Activated T-helper 1 cell treated with anti-CD3 and anti-CD28 coated beads, Interleukin-12 subunit alpha, Interleukin-12 subunit beta, Interleukin-2, Interleukin-4 antibody, amounts not matched to agents 30 ng/mL and 10 ng/mL and 1 ng/mL, durations not matched to agents 14 hours and 24 hours and 36 hours (primary cell): ENCODE data around the gene BACH2. TPM values are rescaled to one million over a fixed set of nuclear protein-coding genes. Genes with fewer than 3 reads are reported as not detected.
"Not testable (repeated sequence)": the region's sequence is repeated elsewhere in the genome, so short reads cannot be mapped to it uniquely, and the experiment has no call there.

ENCODE experiments used
- DNase-seq: peaks from one replicate; pipeline ENCODE4 v3.0.0; 2021; ENCODE audit warnings: low spot score
- H3K27ac Mint-ChIP-seq: one replicate; pipeline ENCODE4 v1.8.0; 2021; ENCODE audit warnings: mild to moderate bottlenecking, mixed read lengths
- H3K27me3 Mint-ChIP-seq: one replicate; pipeline ENCODE4 v1.8.0; 2022; ENCODE audit warnings: mild to moderate bottlenecking, moderate library complexity, mixed read lengths; ENCODE audit not compliant: insufficient read depth
- H3K36me3 Mint-ChIP-seq: one replicate; pipeline ENCODE4 v1.8.0; 2021; ENCODE audit warnings: low read depth, mixed read lengths
- H3K4me1 Mint-ChIP-seq: one replicate; pipeline ENCODE4 v1.8.0; 2021; ENCODE audit warnings: low read depth, mixed read lengths
- H3K4me3 Mint-ChIP-seq: one replicate; pipeline ENCODE4 v1.8.0; 2021; ENCODE audit warnings: mild to moderate bottlenecking, moderate library complexity, mixed read lengths
- H3K9me3 Mint-ChIP-seq: one replicate; pipeline ENCODE4 v1.8.0; 2021; ENCODE audit warnings: mixed read lengths
- intact Hi-C: fragments of 100-400 bp; cut with micrococcal nuclease; formaldehyde crosslinking; loops from one replicate; pipeline ENCODE4 v1.15.1; 2024
- total RNA-seq: library from RNA; stranded (reverse); gene quantifications from 2 replicates; pipeline ENCODE4 v1.2.3, GENCODE V29; 2022

BACH2 gene
- total RNA-seq, 1 donor from 2014 or later = 68.1 TPM

DNA sequence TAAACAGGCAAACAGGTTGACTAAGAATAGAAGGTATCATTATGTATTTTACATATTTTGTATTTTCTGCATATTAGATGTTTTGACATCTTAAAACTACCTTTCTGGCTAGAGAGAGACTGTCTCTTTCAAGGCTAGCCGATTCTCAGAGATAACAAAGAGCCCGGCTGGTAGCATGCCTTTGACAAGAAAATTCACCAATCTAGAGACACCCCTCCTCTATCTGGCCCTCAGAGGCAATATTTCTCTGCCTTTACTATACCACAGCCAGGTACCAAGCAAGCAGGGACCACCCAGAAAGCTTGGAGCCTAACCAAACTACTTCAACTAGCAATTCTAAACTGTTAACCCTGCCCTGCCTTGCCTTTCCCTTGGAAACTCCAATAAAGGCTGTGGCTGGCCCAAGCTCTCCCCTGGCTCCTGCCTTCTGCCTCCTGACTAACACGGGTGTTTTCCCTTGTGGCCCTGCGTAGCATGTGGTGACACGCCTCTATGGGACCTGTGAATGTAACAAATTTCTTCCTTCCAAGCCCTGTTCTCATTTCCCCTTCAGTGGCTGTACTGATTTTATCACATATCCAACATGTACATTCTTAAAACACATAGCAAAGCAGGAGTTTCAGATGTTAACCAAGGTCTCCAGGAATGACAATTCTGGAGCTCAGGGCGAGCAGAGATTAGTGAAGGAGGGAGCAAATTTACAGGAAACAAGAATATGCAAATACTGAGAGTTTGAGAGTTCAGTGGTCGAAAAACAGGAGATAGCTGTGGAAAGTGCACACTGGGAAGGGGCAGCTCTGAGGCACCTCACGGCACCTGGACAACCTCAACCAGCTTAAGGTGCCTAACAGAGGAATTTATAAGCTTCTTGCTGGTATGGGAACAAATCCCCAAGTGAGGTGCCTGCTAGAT, 120.8 kb downstream of the BACH2 start:
- Mint-ChIP-seq H3K4me1 (peaks cover 64% of the 10 kb centered on the region), H3K27ac (peak overlapping the region; percentile 42), H3K27me3 (no peaks in the 10 kb centered on the region), H3K4me3 (peak overlapping the region; percentile 11), H3K36me3 (peaks cover 1% of the 10 kb centered on the region), H3K9me3 (no peaks in the 10 kb centered on the region)
- peak; percentile 27 for DNase-seq
- intact Hi-C loops = loop anchor here (1.0 to 5.0 kb wide), 11 partner anchors 15 to 298 kb away; no protein-coding TSS in a partner anchor

DNA sequence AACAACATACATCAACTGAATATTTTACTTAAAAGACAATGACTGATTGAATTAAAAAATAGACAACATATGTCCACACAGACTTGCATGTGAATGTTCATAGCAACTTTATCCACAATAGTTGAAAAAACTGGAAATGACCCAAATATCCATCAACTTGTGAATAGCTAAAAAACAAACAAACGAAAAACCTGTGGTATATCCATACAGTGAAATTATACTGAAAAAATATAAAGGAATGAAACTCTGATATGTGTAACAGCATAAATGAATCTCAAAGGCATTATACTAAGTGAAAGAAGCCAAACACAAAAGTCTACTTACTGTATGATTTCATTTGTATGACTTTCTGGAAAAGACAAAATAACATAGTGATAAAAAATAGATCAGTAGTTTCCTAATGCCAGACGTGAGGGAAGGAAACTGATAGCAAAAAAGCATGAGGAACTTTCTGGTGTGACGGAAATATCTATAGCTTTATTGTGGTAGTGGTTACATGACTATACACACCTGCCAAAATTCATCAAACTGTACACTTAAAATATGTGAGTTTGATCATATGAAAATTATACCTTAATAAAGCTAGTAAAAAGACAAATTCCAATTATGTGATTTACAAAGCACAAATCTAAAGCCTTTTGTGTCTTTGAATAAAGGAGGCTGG, 123.2 kb downstream of the BACH2 start:
- Mint-ChIP-seq H3K36me3 (peaks cover 8% of the 10 kb centered on the region), H3K9me3 (no peaks in the 10 kb centered on the region), H3K4me1 (peaks cover 68% of the 10 kb centered on the region), H3K4me3 (peak overlapping the region; percentile 5), H3K27me3 (peaks cover 3% of the 10 kb centered on the region), H3K27ac (no peak overlapping the region)
- DNase-seq = no peak
- intact Hi-C loops = no loop called here

DNA sequence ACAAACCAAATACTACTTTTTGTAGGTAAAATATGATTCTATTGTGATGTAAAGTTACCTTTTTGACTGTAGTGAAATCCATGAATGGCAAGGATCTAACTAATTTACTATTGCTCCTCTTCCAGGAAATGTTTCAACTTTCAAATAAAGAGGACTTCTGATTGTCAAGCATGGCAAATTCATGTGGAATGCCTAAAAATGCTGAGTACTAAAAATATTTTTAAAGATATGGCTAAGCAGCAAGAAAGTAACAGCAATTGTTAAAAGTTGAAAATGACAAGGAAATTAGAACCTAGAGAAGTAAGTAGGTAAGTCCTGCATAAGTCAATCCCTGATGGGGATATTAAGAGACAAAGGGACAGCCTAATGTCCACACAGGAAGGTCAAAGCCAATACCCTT, 126.0 kb downstream of the BACH2 start:
- peaks cover 3% of the 10 kb centered on the region for H3K27me3 Mint-ChIP-seq
- intact Hi-C loops = no loop called here
- DNase-seq = no peak
- H3K4me3 Mint-ChIP-seq = no peak overlapping the region
- no peaks in the 10 kb centered on the region for H3K9me3 Mint-ChIP-seq
- H3K4me1 Mint-ChIP-seq = peaks cover 40% of the 10 kb centered on the region
- H3K36me3 Mint-ChIP-seq = peaks cover 13% of the 10 kb centered on the region
- H3K27ac Mint-ChIP-seq = no peak overlapping the region

DNA sequence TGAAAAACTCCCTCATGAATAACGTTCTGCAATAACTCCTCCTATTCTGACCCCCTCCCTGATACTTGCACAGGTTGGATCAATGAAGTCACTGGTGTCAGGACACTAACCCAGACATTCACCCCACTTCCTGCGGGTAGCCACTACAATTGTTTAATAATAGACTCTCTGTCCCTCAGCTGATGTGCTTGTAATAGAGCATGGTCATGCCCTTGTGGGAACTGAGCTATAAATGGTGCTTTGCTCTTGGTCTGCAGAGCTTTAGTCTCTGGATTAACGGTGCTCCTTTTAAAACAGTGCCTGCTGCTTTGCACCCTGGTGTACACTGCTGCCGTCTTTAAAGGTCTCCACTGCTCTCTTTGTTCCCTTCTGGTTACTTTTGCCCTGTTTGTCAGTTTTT, 127.3 kb downstream of the BACH2 start:
- no peak overlapping the region for H3K4me3 Mint-ChIP-seq
- peaks cover 3% of the 10 kb centered on the region for H3K27me3 Mint-ChIP-seq
- H3K36me3 Mint-ChIP-seq = peaks cover 13% of the 10 kb centered on the region
- H3K27ac Mint-ChIP-seq = no peak overlapping the region
- peaks cover 31% of the 10 kb centered on the region for H3K4me1 Mint-ChIP-seq
- no peak for DNase-seq
- no peaks in the 10 kb centered on the region for H3K9me3 Mint-ChIP-seq
- intact Hi-C loops = loop anchor here (1.0 kb wide), 1 partner anchor 8 kb away; no protein-coding TSS in a partner anchor

DNA sequence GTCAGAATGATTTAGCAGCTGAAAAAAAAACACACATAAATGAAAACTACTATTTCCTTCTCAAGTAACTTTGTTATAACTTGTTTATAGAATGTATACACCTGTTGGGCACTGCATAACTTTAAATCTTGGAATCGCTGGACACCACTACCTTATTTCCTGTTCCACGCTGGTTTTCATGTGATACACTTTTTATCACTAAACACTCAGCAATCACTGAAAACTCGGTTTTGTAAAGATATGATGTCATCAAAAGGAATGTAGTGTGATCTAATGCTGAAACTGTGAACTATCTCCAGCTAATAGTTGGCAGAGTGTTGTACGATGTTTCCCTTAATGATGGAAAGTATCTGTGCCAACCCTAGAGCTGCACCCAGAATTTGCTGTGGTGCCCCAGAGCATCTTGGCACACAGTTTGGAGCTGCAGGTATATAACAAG, 127.9 kb downstream of the BACH2 start:
- Mint-ChIP-seq H3K4me1 (peaks cover 30% of the 10 kb centered on the region), H3K27ac (no peak overlapping the region)
- intact Hi-C loops = loop anchor here (1.0 kb wide), 1 partner anchor 9 kb away; no protein-coding TSS in a partner anchor

DNA sequence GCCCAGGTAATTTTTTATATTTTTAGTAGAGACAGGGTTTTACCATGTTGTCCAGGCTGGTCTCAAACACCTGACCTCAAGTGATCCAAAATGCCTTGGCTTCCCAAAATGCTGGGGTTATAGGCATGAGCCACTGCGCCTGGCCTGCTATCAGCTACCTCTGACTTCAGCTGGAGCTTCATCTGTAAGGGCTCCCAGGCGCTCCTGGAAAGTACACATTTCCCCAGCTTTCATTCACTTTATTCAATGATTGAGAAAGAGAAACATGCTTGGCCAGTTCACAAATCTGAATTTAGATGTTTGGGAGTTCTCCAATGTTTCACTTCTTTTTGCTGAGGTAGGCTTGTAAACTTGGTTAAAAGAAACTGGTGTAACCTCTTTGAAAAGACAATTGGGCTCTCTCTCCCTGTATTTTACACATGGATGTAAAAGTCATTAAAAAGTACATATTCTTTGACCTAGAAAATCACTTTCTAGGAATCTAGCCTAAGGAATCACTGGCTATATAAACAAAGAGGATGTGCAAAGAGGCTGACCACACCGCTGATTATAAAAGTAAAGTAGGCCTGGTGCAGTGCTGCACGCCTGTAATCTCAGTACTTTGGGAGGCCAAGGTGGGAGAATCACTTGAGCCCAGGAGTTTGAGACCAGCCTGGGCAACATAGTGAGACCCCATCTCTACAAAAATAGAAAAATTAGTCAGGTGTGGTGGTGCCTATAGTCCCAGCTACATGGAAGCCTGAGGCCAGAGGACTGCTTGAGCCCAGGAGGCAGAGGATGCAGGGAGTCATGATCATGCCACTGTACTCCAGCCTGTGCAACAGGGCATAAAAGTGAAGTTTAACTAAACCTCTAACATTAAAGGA, 128.9 kb downstream of the BACH2 start:
- intact Hi-C loops = no loop called here
- no peak overlapping the region for H3K27ac Mint-ChIP-seq
- H3K4me3 Mint-ChIP-seq = no peak overlapping the region
- H3K36me3 Mint-ChIP-seq = peaks cover 19% of the 10 kb centered on the region
- no peaks in the 10 kb centered on the region for H3K9me3 Mint-ChIP-seq
- H3K27me3 Mint-ChIP-seq = peaks cover 5% of the 10 kb centered on the region
- DNase-seq = no peak
- peaks cover 24% of the 10 kb centered on the region for H3K4me1 Mint-ChIP-seq

More for the DNA sequence above, 127.9 kb downstream of the BACH2 start:
- Mint-ChIP-seq H3K9me3 (no peaks in the 10 kb centered on the region), H3K27me3 (peaks cover 4% of the 10 kb centered on the region), H3K4me3 (no peak overlapping the region), H3K36me3 (peaks cover 14% of the 10 kb centered on the region)
- no peak for DNase-seq

DNA sequence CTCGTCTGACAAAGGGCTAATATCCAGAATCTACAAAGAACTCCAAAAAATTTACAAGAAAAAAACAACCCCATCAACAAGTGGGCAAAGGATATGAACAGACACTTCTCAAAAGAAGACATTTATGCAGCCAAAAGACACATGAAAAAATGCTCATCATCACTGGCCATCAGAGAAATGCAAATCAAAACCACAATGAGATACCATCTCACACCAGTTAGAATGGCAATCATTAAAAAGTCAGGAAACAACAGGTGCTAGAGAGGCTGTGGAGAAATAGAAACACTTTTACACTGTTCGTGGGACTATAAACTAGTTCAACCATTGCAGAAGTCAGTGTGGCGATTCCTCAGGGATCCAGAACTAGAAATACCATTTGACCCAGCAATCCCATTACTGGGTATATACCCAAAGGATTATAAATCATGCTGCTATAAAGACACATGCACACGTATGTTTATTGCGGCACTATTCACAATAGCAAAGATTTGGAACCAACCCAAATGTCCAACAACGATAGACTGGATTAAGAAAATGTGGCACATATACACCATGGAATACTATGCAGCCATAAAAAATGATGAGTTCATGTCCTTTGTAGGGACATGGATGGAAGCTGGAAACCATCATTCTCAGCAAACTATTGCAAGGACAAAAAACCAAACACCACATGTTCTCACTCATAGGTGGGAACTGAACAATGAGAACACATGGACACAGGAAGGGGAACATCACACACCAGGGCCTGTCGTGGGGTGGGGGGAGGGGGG, 130.3 kb downstream of the BACH2 start:
- DNase-seq, intact Hi-C loops, H3K27ac Mint-ChIP-seq, H3K4me3 Mint-ChIP-seq, H3K9me3 Mint-ChIP-seq, H3K27me3 Mint-ChIP-seq: not testable (repeated sequence)
- Mint-ChIP-seq H3K4me1 (peaks cover 22% of the 10 kb centered on the region), H3K36me3 (peaks cover 20% of the 10 kb centered on the region)

DNA sequence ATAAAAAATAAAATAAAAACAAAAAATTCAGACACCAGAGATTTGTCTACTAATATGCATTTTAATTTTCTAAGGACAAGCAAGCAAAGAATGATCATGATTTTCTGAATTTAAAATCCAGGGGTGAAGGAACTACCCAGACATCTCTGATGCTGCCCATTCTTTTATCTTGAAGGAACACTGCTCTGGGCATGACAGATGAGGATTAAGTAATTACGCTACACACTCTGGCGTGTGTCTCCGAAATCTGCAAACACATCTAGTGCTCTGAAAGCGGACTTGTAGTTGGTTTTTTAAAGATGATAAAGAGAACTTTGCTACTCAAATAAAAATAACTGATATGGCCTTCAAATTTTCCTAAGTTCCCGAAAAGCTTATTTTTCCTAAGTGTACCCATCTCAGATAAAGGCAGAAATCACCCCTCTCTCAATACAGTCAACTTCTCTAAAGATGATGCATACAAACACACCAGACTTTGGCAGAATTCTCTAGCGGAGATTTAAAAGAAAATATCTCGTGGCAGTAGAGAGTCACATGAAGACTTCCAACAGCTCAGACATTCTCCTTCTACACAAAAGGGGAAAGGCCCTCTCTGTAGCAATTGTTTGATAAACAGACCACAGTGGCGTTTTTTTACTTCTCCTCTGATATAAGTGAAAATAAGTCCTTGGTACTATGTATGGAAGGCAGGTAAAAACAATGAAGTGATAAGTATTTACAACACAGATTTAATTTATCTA, 133.8 kb downstream of the BACH2 start:
- intact Hi-C loops = no loop called here

DNA sequence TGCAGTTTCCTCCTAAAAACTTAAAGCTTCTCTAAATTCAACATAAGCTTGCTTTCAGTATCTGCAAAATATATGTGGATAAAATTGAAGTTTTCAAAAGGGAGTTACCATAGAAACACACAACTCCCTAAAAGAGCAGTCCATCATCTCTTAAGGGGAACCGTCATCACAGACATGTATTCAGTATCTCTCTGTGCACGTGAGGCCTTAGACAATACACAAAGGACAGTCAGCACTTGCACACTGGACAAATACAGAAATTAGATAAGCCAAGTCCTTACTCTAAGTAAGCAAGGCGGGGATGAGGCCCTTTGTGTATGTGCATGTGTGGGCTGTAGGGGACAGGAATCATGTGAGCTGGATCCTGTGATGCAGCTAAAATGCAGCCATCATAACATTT, 136.6 kb downstream of the BACH2 start:
- Mint-ChIP-seq H3K27ac (no peak overlapping the region), H3K4me3 (no peak overlapping the region), H3K36me3 (peaks cover 13% of the 10 kb centered on the region), H3K4me1 (peaks cover 57% of the 10 kb centered on the region), H3K27me3 (peaks cover 2% of the 10 kb centered on the region), H3K9me3 (no peaks in the 10 kb centered on the region)
- DNase-seq = no peak
- intact Hi-C loops = no loop called here

More for the DNA sequence above, 133.8 kb downstream of the BACH2 start:
- no peaks in the 10 kb centered on the region for H3K9me3 Mint-ChIP-seq
- no peak for DNase-seq
- H3K4me3 Mint-ChIP-seq = no peak overlapping the region
- peaks cover 2% of the 10 kb centered on the region for H3K27me3 Mint-ChIP-seq
- H3K4me1 Mint-ChIP-seq = peaks cover 30% of the 10 kb centered on the region
- peaks cover 14% of the 10 kb centered on the region for H3K36me3 Mint-ChIP-seq
- H3K27ac Mint-ChIP-seq = no peak overlapping the region

DNA sequence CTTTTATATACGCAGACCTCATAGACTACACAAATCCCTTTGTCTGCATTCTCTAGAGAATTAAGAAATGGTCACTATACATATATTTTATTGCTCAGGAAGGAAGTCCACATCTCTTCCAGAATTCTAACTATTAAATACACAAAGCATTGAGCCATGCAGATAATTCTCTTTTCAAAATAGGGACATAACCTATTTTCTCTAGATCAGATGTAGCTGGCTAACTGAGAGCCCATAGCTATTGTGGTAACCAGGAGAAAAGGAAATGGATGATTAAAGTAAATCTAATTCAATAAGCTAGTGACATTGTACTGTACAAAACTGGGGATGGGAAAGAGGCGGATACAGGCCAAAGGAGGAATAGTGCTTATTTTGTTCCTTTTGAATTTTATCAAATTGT, 137.2 kb downstream of the BACH2 start:
- Mint-ChIP-seq H3K9me3 (no peaks in the 10 kb centered on the region), H3K4me1 (peaks cover 57% of the 10 kb centered on the region), H3K36me3 (peaks cover 13% of the 10 kb centered on the region), H3K27ac (no peak overlapping the region), H3K4me3 (no peak overlapping the region), H3K27me3 (peaks cover 2% of the 10 kb centered on the region)
- no peak for DNase-seq
- intact Hi-C loops = no loop called here

DNA sequence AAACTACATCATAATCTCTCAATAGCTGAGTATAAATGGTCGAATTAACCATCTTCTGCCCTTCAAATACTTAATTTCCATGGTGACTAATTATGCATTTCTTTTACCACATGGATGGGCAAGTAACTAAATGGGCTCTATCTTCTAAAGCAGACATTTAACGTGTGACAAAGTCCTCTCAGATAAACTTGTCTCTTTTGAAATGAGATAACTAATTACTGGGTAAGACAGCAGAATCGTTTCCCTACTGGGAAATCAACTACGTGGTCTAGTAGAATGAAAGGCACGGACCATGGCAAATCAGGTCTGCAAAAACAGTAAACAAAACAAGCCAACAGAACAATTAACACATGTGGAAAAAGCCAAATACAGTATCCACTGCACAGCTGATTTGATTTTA, 137.7 kb downstream of the BACH2 start:
- peaks cover 3% of the 10 kb centered on the region for H3K27me3 Mint-ChIP-seq
- H3K36me3 Mint-ChIP-seq = peaks cover 15% of the 10 kb centered on the region
- no peak overlapping the region for H3K4me3 Mint-ChIP-seq
- H3K4me1 Mint-ChIP-seq = peaks cover 62% of the 10 kb centered on the region
- H3K27ac Mint-ChIP-seq = no peak overlapping the region
- no peak for DNase-seq
- intact Hi-C loops = no loop called here
- no peaks in the 10 kb centered on the region for H3K9me3 Mint-ChIP-seq
